Panc1 (cell line): ENCODE measurements around the gene FZD4. TPM values are rescaled to one million over a fixed set of nuclear protein-coding genes. Genes with fewer than 3 reads are reported as not detected.

Experiments used
- ATAC-seq: fragments of 200-7000 bp; cut with Tn5 transposase; 2 replicates; pipeline ENCODE4 v1.9.1; 2020; ENCODE audit warnings: mild to moderate bottlenecking, moderate library complexity
- BruUV-seq: library from RNA; stranded (reverse); fragments of 400-500 nt; replicated peaks from 2 replicates; lab custom pipeline; 2021; lab: Mats Ljungman, UMichigan
- CTCF ChIA-PET: fragments of 300-600 bp; sonication (Branson Sonifier 250); formaldehyde crosslinking; loops from one replicate; lab custom pipeline; 2022; ENCODE audit warnings: antibody characterized with exemption; lab: Charles Lee
- POLR2A ChIA-PET: fragments of 300-600 bp; sonication (Branson Sonifier 250); formaldehyde crosslinking; loops from one replicate; lab custom pipeline; 2022; ENCODE audit warnings: antibody characterized with exemption; lab: Charles Lee
- DNase-seq: peaks from one replicate; pipeline ENCODE4 v3.0.0-alpha.2; 2010; ENCODE audit warnings: low read depth, low spot score
- H3K27ac ChIP-seq: 2 replicates; pipeline ENCODE4 v1.5.1; 2011; ENCODE audit warnings: mild to moderate bottlenecking, low read length, inconsistent platforms
- H3K27me3 ChIP-seq: fragments of 200-500 bp; sonication (Bioruptor generic); 2 replicates; pipeline ENCODE4 v1.6.0; 2014; ENCODE audit warnings: low read length, inconsistent platforms; ENCODE audit not compliant: control insufficient read depth, insufficient read depth
- H3K36me3 ChIP-seq: fragments of 200-500 bp; sonication (Bioruptor generic); 2 replicates; pipeline ENCODE4 v1.5.1; 2014; ENCODE audit warnings: inconsistent platforms, mild to moderate bottlenecking, low read length, moderate library complexity; ENCODE audit not compliant: control insufficient read depth, insufficient read depth
- H3K4me1 ChIP-seq: 2 replicates; pipeline ENCODE4 v1.5.1; 2011; ENCODE audit warnings: inconsistent platforms, mild to moderate bottlenecking, low read length, moderate library complexity; ENCODE audit not compliant: control insufficient read depth, insufficient read depth
- H3K4me3 ChIP-seq, 2 experiments: 2 replicates each; pipeline ENCODE4 v1.5.1; 2011 to 2012; ENCODE audit warnings: low read depth in 2 of 2, low read length in 2 of 2, mild to moderate bottlenecking in 2 of 2, inconsistent platforms in 1 of 2, moderate library complexity in 1 of 2
- H3K9me3 ChIP-seq: fragments of 200-500 bp; sonication (Bioruptor generic); 2 replicates; pipeline ENCODE4 v1.5.1; 2014; ENCODE audit warnings: low read depth, mild to moderate bottlenecking, inconsistent platforms, low read length, moderate library complexity; ENCODE audit not compliant: control insufficient read depth, insufficient read depth
- POLR2AphosphoS5 ChIP-seq: IDR thresholded peaks from 2 replicates; pipeline ENCODE4 v1.6.1; 2012; ENCODE audit warnings: mild to moderate bottlenecking, low read depth, low read length, moderate library complexity
- SIN3A ChIP-seq: IDR thresholded peaks from 2 replicates; pipeline ENCODE4 v1.6.1; 2012; ENCODE audit warnings: low read depth, mild to moderate bottlenecking, low read length, moderate library complexity, borderline replicate concordance; ENCODE audit not compliant: insufficient read depth
- TCF7L2 ChIP-seq: IDR thresholded peaks from 2 replicates; pipeline ENCODE4 v1.6.1; 2011; ENCODE audit warnings: mild to moderate bottlenecking, low read depth, low read length, inconsistent platforms
- in situ Hi-C: cut with HindIII; loops from 2 replicates; pipeline ENCODE4 v1.10.0; 2016; ENCODE audit warnings: low sequenced_read_pairs, low pct_unique_long_range_greater_than_20kb
- intact Hi-C: fragments of 100-400 bp; cut with micrococcal nuclease; formaldehyde crosslinking; loops from one replicate; pipeline ENCODE4 v1.10.0; 2022; ENCODE audit not compliant: unreplicated experiment
- total RNA-seq: library from RNA; stranded (reverse); gene quantifications from one replicate; pipeline ENCODE4 v1.2.1, GENCODE V29; 2021; ENCODE audit not compliant: unreplicated experiment
- TF ChIP-seq, protein P1 (sequence below), 2 experiments: IDR thresholded peaks; 2 replicates each; pipeline ENCODE4 v1.6.1; 2011 to 2012; ENCODE audit warnings: low read depth in 2 of 2, control low read depth in 1 of 2, low read length in 1 of 2, mild to moderate bottlenecking in 1 of 2, moderate library complexity in 1 of 2; ENCODE audit not compliant: insufficient read depth in 1 of 2
- TF ChIP-seq, protein P2 (sequence below): fragments of 450-650 bp; IDR thresholded peaks from 2 replicates; pipeline ENCODE4 v1.5.1; 2017; ENCODE audit warnings: mild to moderate bottlenecking

Gene FZD4
- total RNA-seq, 1 experiment from 2014 or later, result 11.1 TPM

DNA sequence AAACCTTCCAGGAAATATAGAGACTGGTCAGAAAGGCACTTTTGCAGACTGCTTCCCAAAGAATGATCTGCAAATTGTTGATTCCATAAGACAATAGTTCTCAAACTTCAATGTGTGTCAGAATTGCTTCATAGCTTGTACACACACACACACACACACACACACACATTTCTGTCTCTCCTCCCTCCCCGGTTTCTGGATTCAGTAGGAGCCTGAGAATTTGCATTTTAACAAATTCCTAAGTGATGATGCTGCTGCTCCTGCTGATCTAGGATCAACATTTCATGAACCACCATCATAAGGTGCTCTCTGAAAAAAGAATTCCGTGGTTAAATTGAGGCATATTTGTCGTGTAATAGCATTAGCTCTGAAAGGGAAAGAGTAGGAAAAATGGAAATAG, 35.3 kb upstream of the FZD4 start:
- TF ChIP-seq TCF7L2 (no peak), POLR2AphosphoS5 (no peak), SIN3A (no peak)
- TF ChIP-seq, protein P1, sequence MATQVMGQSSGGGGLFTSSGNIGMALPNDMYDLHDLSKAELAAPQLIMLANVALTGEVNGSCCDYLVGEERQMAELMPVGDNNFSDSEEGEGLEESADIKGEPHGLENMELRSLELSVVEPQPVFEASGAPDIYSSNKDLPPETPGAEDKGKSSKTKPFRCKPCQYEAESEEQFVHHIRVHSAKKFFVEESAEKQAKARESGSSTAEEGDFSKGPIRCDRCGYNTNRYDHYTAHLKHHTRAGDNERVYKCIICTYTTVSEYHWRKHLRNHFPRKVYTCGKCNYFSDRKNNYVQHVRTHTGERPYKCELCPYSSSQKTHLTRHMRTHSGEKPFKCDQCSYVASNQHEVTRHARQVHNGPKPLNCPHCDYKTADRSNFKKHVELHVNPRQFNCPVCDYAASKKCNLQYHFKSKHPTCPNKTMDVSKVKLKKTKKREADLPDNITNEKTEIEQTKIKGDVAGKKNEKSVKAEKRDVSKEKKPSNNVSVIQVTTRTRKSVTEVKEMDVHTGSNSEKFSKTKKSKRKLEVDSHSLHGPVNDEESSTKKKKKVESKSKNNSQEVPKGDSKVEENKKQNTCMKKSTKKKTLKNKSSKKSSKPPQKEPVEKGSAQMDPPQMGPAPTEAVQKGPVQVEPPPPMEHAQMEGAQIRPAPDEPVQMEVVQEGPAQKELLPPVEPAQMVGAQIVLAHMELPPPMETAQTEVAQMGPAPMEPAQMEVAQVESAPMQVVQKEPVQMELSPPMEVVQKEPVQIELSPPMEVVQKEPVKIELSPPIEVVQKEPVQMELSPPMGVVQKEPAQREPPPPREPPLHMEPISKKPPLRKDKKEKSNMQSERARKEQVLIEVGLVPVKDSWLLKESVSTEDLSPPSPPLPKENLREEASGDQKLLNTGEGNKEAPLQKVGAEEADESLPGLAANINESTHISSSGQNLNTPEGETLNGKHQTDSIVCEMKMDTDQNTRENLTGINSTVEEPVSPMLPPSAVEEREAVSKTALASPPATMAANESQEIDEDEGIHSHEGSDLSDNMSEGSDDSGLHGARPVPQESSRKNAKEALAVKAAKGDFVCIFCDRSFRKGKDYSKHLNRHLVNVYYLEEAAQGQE (IDR thresholded peaks at IDR 0.05; ENCODE audit: insufficient read depth in 1 of 2, low read depth in 2 of 2, low read length in 1 of 2), result no peak
- TF ChIP-seq, protein P2, sequence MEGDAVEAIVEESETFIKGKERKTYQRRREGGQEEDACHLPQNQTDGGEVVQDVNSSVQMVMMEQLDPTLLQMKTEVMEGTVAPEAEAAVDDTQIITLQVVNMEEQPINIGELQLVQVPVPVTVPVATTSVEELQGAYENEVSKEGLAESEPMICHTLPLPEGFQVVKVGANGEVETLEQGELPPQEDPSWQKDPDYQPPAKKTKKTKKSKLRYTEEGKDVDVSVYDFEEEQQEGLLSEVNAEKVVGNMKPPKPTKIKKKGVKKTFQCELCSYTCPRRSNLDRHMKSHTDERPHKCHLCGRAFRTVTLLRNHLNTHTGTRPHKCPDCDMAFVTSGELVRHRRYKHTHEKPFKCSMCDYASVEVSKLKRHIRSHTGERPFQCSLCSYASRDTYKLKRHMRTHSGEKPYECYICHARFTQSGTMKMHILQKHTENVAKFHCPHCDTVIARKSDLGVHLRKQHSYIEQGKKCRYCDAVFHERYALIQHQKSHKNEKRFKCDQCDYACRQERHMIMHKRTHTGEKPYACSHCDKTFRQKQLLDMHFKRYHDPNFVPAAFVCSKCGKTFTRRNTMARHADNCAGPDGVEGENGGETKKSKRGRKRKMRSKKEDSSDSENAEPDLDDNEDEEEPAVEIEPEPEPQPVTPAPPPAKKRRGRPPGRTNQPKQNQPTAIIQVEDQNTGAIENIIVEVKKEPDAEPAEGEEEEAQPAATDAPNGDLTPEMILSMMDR, result no peak
- Histone ChIP-seq H3K36me3 (no peaks in the 10 kb centered on the region), H3K4me3 (no peak overlapping the region), H3K4me1 (peaks cover 6% of the 10 kb centered on the region; the same call in 1 of the 2 replicates), H3K9me3 (no peaks in the 10 kb centered on the region), H3K27ac (no peak overlapping the region), H3K27me3 (no peaks in the 10 kb centered on the region)
- CTCF ChIA-PET, result interaction anchor here (0.6 kb wide), 1 partner anchor 1136 kb away, joined by 3 read pairs; no protein-coding TSS in a partner anchor
- in situ Hi-C loops (no loop called here), intact Hi-C loops (no loop called here)
- ATAC-seq, result peak; percentile 64
- DNase-seq, result no peak
- POLR2A ChIA-PET, result no interaction called here
- BruUV-seq, result no TSS peak

DNA sequence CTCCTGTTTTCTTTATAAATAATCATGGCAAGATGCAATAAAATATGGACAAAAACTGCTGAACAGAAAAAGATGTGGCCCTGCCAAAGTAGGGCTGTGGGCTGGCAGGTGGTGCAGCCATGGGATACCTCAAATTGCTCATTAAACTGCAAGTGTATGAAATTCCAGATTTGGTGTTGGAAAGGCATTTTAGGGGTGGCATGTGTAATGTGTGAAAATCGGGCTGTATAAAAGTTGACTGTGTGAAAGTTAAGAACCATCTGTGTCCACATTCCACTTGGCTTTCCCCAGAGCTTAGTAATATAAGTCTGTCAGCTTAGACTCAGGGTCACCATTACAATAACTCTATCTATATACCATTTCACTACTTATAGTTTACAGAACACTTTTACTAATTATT, 34.8 kb upstream of the FZD4 start:
- no TSS peak for BruUV-seq
- ATAC-seq (peak; percentile 60), DNase-seq (no peak)
- H3K36me3 ChIP-seq, result no peaks in the 10 kb centered on the region
- peaks cover 6% of the 10 kb centered on the region; the same call in 1 of the 2 replicates for H3K4me1 ChIP-seq
- H3K4me3 ChIP-seq, result no peak overlapping the region
- TF ChIP-seq, protein P1 (IDR thresholded peaks at IDR 0.05; ENCODE audit: insufficient read depth in 1 of 2, low read depth in 2 of 2, low read length in 1 of 2), result no peak
- TF ChIP-seq, protein P2, result no peak
- no peak for TF ChIP-seq TCF7L2
- no peak for TF ChIP-seq SIN3A
- TF ChIP-seq POLR2AphosphoS5, result no peak
- in situ Hi-C loops (no loop called here), intact Hi-C loops (no loop called here)
- H3K27me3 ChIP-seq, result no peaks in the 10 kb centered on the region
- no peaks in the 10 kb centered on the region for H3K9me3 ChIP-seq
- CTCF ChIA-PET, result interaction anchor here (0.6 kb wide), 1 partner anchor 1135 kb away, joined by 3 read pairs; no protein-coding TSS in a partner anchor
- POLR2A ChIA-PET, result no interaction called here
- no peak overlapping the region for H3K27ac ChIP-seq
